ENCODE measurements around the gene LRRC47. TPM values are rescaled to one million over a fixed set of nuclear protein-coding genes. Genes with fewer than 3 reads are reported as not detected.

The LRRC47 gene
- total RNA-seq, 1 donor from 2014 or later, result 37.9 TPM

DNA sequence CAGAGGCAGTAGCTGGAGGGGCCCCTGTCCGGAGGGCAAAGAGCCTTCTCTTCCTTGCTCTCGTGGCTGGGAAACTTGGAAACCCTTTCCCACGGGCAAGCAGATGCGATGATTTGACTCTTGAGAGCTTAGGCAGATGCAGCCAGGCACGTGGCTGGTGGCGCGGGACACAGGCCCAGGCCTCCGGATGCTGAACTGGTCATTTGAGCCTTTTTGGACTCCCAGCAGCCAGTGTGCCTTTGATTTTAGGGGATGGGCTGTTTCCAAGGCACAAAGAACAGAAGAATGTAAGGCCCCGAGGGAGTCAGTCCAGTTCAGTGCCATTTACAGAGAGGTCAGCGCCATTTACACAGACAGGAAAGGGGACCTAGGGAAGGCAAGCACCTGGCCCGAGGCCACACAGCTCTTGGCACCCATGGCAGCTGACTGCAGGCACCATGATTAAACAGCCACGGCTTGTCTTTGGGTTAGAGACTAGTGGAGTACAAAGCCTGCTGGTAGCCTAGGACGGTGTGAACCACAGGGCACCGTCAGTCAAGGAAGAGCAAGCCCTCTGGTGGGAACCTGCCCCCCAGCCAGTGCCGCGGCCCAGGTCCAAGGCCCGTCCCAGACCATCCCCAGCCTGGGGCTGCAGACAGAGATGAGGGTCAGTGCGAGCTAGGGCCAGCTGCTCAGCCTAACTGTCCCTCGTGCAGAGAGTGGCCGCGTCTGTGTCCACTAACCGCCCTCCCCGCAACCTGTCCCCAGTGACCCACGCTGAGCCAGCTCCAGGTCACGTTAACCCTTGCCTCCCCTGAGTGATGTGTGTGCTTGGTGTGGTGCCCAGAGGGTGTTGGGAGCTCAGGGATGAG is 64.5 kb downstream of the LRRC47 start:
- H3K4me3 ChIP-seq (ENCODE audit: low read depth, low read length), result no peak overlapping the region
- no peaks in the 10 kb centered on the region for H3K36me3 ChIP-seq (ENCODE audit: control insufficient read depth, insufficient read depth, low read length)
- no peak for FAIRE-seq
- H3K27me3 ChIP-seq (ENCODE audit: control insufficient read depth, insufficient read depth, low read length), result no peaks in the 10 kb centered on the region
- TF ChIP-seq, protein P1, sequence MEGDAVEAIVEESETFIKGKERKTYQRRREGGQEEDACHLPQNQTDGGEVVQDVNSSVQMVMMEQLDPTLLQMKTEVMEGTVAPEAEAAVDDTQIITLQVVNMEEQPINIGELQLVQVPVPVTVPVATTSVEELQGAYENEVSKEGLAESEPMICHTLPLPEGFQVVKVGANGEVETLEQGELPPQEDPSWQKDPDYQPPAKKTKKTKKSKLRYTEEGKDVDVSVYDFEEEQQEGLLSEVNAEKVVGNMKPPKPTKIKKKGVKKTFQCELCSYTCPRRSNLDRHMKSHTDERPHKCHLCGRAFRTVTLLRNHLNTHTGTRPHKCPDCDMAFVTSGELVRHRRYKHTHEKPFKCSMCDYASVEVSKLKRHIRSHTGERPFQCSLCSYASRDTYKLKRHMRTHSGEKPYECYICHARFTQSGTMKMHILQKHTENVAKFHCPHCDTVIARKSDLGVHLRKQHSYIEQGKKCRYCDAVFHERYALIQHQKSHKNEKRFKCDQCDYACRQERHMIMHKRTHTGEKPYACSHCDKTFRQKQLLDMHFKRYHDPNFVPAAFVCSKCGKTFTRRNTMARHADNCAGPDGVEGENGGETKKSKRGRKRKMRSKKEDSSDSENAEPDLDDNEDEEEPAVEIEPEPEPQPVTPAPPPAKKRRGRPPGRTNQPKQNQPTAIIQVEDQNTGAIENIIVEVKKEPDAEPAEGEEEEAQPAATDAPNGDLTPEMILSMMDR (IDR thresholded peaks at IDR 0.05; ENCODE audit: insufficient read depth, low read length, severe bottlenecking), result no peak
- no peak for DNase-seq (ENCODE audit: low read depth)

- H3K27me3 ChIP-seq (ENCODE audit: control insufficient read depth, insufficient read depth, low read length), result no peaks in the 10 kb centered on the region
- DNase-seq (ENCODE audit: low read depth), result no peak
- no peak overlapping the region for H3K4me3 ChIP-seq (ENCODE audit: low read depth, low read length)
- no peaks in the 10 kb centered on the region for H3K36me3 ChIP-seq (ENCODE audit: control insufficient read depth, insufficient read depth, low read length)
- no peak for FAIRE-seq
- TF ChIP-seq, protein P1 (IDR thresholded peaks at IDR 0.05; ENCODE audit: insufficient read depth, low read length, severe bottlenecking), result no peak
These were observed 65.6 kb downstream of the LRRC47 start for GRCh38 chr1:3730543-3731247.

DNA sequence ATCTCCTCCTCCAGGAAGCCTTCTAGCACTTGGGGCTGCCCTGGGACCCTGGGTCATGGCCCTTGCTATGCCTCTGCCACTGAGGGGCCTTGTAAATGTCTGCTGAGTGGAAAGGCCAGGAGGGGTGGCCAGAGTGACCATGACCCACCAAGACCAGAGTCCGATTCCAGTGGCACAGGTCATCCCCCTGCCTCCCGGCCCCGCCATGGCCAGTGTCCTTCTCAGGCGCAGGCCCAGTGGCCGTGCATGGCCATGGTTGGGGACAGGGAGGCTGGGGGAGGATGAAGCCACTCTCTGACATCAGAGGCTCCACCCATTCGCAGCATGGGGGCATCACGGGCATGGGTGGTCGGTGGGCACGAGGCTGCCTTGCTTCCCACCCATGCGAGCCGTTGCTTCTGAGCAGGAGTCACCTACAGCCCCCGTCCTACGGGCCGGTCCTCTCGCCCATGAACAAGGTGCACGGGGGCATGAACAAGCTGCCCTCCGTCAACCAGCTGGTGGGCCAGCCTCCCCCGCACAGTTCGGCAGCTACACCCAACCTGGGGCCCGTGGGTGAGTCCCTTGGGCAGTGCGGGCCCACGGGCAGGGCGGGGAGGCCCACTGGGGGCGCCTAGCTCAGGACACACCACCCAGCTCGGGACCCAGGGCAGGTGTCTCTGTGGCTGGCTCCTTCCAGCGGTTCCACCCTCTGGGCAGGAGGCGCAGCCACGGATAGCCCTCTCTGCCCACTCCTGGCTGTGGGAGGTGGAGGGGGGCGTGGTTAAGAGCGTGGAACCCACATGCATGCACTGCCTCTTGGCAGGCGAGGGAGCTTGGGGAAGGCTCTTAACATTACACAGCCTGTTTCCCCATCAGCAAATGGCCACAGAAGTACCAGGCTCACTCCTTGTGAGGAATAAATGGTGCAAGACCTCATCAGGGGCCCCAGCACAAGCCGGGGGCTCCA is 66.4 kb downstream of the LRRC47 start:
- no peak for DNase-seq (ENCODE audit: low read depth)
- no peak for FAIRE-seq
- no peak overlapping the region for H3K4me3 ChIP-seq (ENCODE audit: low read depth, low read length)
- H3K36me3 ChIP-seq (ENCODE audit: control insufficient read depth, insufficient read depth, low read length), result no peaks in the 10 kb centered on the region
- TF ChIP-seq, protein P1 (IDR thresholded peaks at IDR 0.05; ENCODE audit: insufficient read depth, low read length, severe bottlenecking), result no peak
- no peaks in the 10 kb centered on the region for H3K27me3 ChIP-seq (ENCODE audit: control insufficient read depth, insufficient read depth, low read length)

Other genes with a start within 250 kb of the LRRC47 start
- 1.3 and 1.5 TPM in 2 replicates for gene MEGF6, start 185.0 kb downstream of the LRRC47 start, total RNA-seq
- gene TPRG1L, start 171.5 kb downstream of the LRRC47 start, total RNA-seq, result 31.5 and 33.4 TPM in 2 replicates
- gene WRAP73, start 146.4 kb downstream of the LRRC47 start, total RNA-seq, result 21.3 and 22.1 TPM in 2 replicates
- gene TP73, start 144.0 kb downstream of the LRRC47 start, total RNA-seq, result under 0.01 and 0.13 TPM in 2 replicates
- gene CCDC27, start 44.0 kb downstream of the LRRC47 start, total RNA-seq, result not detected in 2 replicates
- 1.2 TPM in 1 of 2 replicates, not detected in the other for gene SMIM1, start 23.7 kb downstream of the LRRC47 start, total RNA-seq
- 15.3 and 21.5 TPM in 2 replicates for gene CEP104, start 60.7 kb upstream of the LRRC47 start, total RNA-seq
- gene DFFB, start 61.0 kb upstream of the LRRC47 start, total RNA-seq, result 2.6 and 3.9 TPM in 2 replicates
- gene C1orf174, start 103.8 kb upstream of the LRRC47 start, total RNA-seq, result 36.5 and 45.3 TPM in 2 replicates